ENCODE measurements around the gene SIGLEC8. TPM values are rescaled to one million over a fixed set of nuclear protein-coding genes. Genes with fewer than 3 reads are reported as not detected.
"Not testable (repeated sequence)": the region's sequence is repeated elsewhere in the genome, so short reads cannot be mapped to it uniquely, and the experiment has no call there.

SIGLEC8 gene
- total RNA-seq, 2 donors from 2014 or later: not detected

DNA sequence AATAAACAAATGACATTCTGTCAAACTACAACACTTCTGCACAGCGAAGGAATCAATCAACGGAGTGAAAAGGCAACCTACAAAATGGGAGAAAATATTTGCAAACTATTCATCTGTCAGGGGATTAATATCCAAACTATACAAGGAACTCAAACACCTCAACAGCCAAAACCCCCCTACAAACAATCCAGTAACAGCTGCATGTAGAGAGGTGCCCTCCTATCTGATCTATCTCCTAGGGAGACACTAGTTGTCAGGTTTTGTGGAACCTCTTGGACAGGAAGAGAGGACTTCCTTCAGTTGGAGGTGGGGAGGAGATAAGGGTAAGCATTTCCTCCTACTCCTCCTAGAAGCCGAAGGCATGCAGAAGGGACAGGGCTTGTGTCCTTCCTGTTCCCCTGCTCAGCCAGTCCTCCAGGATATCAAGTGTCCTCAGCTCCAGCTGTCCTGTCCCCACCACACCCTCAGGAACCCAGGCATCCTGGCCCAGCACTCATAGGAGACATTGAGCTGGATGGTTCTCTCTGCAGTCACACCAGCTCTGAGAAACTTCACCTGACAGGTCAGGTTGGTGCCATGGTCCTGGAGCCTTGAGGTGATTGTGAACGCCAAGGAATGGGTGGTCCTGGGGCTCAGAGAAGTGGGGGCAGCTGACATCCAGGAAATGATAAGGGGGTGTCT lies 9.8 kb upstream of the SIGLEC8 start:
- Mint-ChIP-seq H3K4me1 (ENCODE audit: low read depth in 2 of 2) (peaks cover 6 to 22% of the 10 kb centered on the region in 2 donors), H3K27ac (no peak overlapping the region), H3K9me3 (no peaks in the 10 kb centered on the region)

GRCh38 chr19:51466723-51467122 lies 8.5 kb upstream of the SIGLEC8 start:
- Mint-ChIP-seq H3K27ac (no peak overlapping the region), H3K9me3 (no peaks in the 10 kb centered on the region), H3K27me3 (peaks cover 32 to 37% of the 10 kb centered on the region in 2 donors), H3K4me1 (ENCODE audit: low read depth in 2 of 2) (peaks cover 9 to 18% of the 10 kb centered on the region in 2 donors), H3K4me3 (no peak overlapping the region), H3K36me3 (no peaks in the 10 kb centered on the region)
- DNase-seq (ENCODE audit: low spot score) (no peak), ATAC-seq (no peak)

More for the DNA sequence above, 9.8 kb upstream of the SIGLEC8 start:
- H3K36me3 Mint-ChIP-seq: no peaks in the 10 kb centered on the region
- H3K27me3 Mint-ChIP-seq: peaks cover 39 to 42% of the 10 kb centered on the region in 2 donors
- ATAC-seq: no peak
- no peak overlapping the region for H3K4me3 Mint-ChIP-seq
- DNase-seq (ENCODE audit: low spot score): no peak

DNA sequence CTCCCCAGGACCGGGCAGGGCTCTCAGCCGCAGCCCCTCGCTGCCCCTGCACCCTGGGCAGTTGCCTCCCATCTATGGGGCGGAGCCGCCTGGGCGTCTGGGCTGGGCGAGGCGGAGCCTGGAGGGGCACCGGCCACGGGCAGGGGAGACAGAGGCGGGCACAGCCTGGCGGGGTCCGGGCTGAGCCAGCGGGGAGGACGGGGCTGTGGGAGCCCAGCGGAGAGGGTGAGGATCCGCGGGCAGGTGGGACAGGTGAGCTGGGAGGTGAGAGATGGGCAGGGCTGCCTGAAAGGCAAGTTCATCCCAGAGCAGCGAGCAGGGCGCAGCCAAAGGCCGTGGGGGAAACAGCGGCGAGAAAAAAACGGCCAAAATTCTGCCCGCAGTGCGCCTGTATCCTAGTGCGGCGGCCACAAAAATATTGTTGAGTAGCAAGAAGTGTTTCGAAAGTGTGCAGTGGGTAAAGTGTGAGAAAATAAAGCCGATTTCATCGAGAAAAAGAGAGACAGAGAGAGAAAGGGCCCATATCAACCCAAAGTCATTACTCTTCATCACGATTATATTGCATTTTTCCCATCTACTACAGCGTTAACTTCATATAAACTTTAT lies 5.8 kb upstream of the SIGLEC8 start:
- H3K9me3 Mint-ChIP-seq; H3K36me3 Mint-ChIP-seq; DNase-seq (ENCODE audit: low spot score); H3K27ac Mint-ChIP-seq: not testable (repeated sequence)
- Mint-ChIP-seq H3K4me3 (peak overlapping the region; percentile 50), H3K4me1 (ENCODE audit: low read depth in 2 of 2) (peaks cover 9 to 27% of the 10 kb centered on the region in 2 donors), H3K27me3 (peaks cover 39 to 44% of the 10 kb centered on the region in 2 donors)
- peak; percentile 67 to 75 for ATAC-seq

- Mint-ChIP-seq H3K36me3 (no peaks in the 10 kb centered on the region), H3K4me3 (peak overlapping the region; percentile 50), H3K9me3 (no peaks in the 10 kb centered on the region), H3K4me1 (ENCODE audit: low read depth in 2 of 2) (peaks cover 9 to 27% of the 10 kb centered on the region in 2 donors), H3K27me3 (peaks cover 39 to 41% of the 10 kb centered on the region in 2 donors), H3K27ac (no peak overlapping the region)
- ATAC-seq (no peak), DNase-seq (ENCODE audit: low spot score) (no peak)
Observed at GRCh38 chr19:51462681-51463080, 4.4 kb upstream of the SIGLEC8 start.

- Mint-ChIP-seq H3K27ac (no peak overlapping the region), H3K4me1 (ENCODE audit: low read depth in 2 of 2) (peaks cover 9 to 27% of the 10 kb centered on the region in 2 donors), H3K9me3 (no peaks in the 10 kb centered on the region), H3K4me3 (no peak overlapping the region), H3K36me3 (no peaks in the 10 kb centered on the region), H3K27me3 (peaks cover 37 to 39% of the 10 kb centered on the region in 2 donors)
- peak; percentile 44 for DNase-seq (ENCODE audit: low spot score)
- ATAC-seq: no peak
Observed at GRCh38 chr19:51462276-51462675, 4.0 kb upstream of the SIGLEC8 start.

DNA sequence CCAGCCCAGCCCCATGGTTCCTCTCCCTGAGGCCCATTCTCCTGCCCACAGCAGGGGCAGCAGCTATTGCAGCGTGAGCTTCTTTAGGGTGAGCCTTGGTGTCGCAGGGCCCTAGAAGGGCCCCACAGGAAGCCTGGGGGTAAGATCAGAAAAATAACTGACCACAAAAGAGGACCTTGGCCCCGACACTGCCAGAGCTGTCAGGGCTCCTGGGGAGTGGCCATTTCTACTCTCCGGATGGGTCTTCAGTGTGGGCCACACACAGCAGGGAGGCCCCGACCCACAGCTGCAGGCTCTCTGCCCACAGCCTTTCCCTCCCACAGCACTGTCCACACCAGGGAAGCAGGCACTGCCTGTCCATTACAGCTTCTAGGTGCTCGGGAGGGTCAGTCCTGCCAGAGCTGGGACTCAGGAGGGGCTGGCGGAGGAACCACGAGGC lies 3.5 kb upstream of the SIGLEC8 start:
- Mint-ChIP-seq H3K4me3 (no peak overlapping the region), H3K36me3 (no peaks in the 10 kb centered on the region), H3K9me3 (no peaks in the 10 kb centered on the region), H3K27ac (peak overlapping the region in 1 of 2 donors; percentile 43), H3K4me1 (ENCODE audit: low read depth in 2 of 2) (peaks cover 10 to 27% of the 10 kb centered on the region in 2 donors), H3K27me3 (peaks cover 33 to 36% of the 10 kb centered on the region in 2 donors)
- ATAC-seq (peak in 1 of 2 donors; percentile 68), DNase-seq (ENCODE audit: low spot score) (no peak)

DNA sequence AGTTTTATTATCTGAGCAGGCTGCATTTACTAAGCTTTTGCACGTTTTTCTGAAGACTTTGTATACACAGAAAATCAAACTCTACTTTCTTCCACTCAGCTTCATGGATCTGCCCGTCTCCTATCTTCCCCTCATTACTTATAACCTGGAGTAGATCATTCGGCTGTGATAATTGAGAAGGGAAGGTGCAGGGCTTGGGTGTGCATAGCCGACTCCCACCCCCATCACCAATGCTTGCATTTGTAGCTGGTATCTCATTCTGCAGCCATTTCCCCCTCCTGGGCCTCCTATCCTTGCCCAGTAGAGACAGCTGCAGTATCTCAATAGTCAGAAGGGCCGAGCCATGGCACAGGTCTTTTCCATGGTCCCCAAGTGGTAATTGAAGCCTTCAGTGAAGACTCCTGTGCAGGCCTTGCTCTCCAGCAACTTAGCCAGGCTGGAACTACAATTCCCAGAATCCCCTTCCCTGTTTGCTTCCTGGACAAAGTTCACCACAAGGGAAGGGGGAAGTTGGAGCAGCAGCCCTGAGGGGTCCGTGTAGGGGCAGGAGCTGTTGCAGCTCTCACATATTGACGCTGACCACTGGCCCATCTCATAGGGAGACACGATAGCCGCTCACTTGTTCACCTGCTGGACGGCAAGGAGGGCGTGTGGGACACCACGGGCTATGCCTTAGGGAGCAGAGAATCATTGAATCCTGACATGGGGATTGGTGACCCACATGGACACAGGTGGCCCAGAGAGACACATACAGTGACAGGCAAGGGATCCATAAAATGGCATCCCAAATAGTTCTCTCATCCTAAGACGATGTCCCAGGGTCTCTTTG lies 2.1 kb upstream of the SIGLEC8 start:
- ATAC-seq (no peak), DNase-seq (ENCODE audit: low spot score) (no peak)
- peaks cover 22 to 25% of the 10 kb centered on the region in 2 donors for H3K27me3 Mint-ChIP-seq

DNA sequence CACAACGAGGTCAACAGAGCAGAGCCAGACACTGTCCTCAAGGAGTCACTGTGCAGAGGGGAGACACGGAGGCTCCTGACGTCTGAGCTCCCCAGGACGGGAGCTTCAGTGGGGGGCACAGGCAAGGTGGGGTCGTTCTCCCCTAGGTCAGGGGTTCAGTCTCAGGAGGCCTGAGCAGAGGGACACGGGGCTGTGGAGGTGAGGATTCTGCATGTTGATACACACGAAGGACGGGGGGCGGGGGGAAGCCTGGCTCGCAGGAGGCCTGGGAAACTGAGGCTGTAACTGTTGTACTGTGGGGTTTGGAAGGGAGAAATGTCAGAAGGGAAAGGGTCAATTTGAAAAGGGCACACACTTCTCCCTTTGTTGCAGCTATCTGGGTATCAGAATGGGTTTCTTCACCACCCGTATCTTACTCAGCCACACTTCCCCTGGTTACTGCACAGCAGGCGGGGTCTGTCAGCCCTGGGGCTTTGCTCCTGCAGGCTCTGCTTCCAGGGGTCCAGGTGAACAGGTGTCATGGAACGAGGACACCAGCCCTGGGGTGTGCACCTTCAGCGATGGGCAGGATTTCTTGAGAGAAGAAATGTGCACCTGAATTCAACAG lies 748 bp upstream of the SIGLEC8 start:
- Mint-ChIP-seq H3K4me1 (ENCODE audit: low read depth in 2 of 2) (peaks cover 9 to 19% of the 10 kb centered on the region in 2 donors), H3K9me3 (no peaks in the 10 kb centered on the region), H3K4me3 (no peak overlapping the region), H3K36me3 (no peaks in the 10 kb centered on the region), H3K27me3 (peaks cover 9 to 19% of the 10 kb centered on the region in 2 donors), H3K27ac (peak overlapping the region in 1 of 2 donors; percentile 53)
- DNase-seq (ENCODE audit: low spot score) (peak; percentile 28), ATAC-seq (no peak)

More for the DNA sequence above, 2.1 kb upstream of the SIGLEC8 start:
- Mint-ChIP-seq H3K27ac (peak overlapping the region in 1 of 2 donors; percentile 35), H3K4me1 (ENCODE audit: low read depth in 2 of 2) (peaks cover 13 to 27% of the 10 kb centered on the region in 2 donors), H3K4me3 (no peak overlapping the region), H3K36me3 (no peaks in the 10 kb centered on the region), H3K9me3 (no peaks in the 10 kb centered on the region)

GRCh38 chr19:51457351-51458013 lies 772 bp downstream of the SIGLEC8 start:
- ATAC-seq (peak in 1 of 2 donors; percentile 14), DNase-seq (ENCODE audit: low spot score) (peak; percentile 57)
- H3K36me3 Mint-ChIP-seq: no peaks in the 10 kb centered on the region
- H3K4me3 Mint-ChIP-seq: no peak overlapping the region
- H3K27ac Mint-ChIP-seq: no peak overlapping the region
- H3K9me3 Mint-ChIP-seq: no peaks in the 10 kb centered on the region
- H3K27me3 Mint-ChIP-seq: peaks cover 7 to 23% of the 10 kb centered on the region in 2 donors
- H3K4me1 Mint-ChIP-seq (ENCODE audit: low read depth in 2 of 2): peaks cover 8 to 11% of the 10 kb centered on the region in 2 donors

DNA sequence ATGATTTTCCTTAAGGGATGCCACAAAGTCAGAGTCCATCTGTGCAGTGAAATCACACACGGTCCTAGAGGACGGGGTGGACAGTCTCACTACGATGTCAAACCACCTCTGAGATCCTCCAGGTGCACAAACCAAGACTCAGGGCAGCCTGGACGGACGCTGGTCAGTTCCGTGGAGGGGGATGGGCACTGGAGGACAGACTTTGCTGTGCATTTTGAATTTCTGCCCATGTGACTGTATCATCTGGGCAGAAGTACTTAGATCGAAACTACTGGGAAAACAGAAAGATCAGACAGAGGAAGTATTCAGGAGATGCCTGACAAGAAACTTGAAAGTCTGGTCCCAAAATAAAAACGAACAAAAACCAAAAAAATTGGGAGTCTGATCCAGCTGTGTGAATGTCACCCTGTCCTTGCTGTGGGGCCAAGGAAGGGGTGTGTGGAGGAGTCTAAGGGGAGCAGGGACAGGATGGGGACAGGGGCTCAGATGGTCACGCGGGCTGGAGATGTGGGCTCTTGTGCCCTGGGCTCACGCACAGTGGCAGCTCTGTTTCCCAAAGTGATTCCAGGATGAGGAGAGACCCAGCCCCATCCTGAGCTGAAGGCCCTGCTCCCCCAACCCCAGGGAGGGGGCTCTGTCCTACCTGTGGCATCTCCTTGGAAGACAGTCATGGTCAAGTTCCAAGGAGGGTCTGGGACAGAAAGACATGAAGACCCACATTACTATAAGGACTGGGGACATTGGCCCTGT lies 1.5 kb downstream of the SIGLEC8 start:
- no peaks in the 10 kb centered on the region for H3K36me3 Mint-ChIP-seq
- no peaks in the 10 kb centered on the region for H3K9me3 Mint-ChIP-seq
- peaks cover 8 to 9% of the 10 kb centered on the region in 2 donors for H3K4me1 Mint-ChIP-seq (ENCODE audit: low read depth in 2 of 2)
- H3K27me3 Mint-ChIP-seq: peaks cover 7 to 27% of the 10 kb centered on the region in 2 donors
- H3K4me3 Mint-ChIP-seq: no peak overlapping the region
- H3K27ac Mint-ChIP-seq: no peak overlapping the region
- no peak for DNase-seq (ENCODE audit: low spot score)
- no peak for ATAC-seq

GRCh38 chr19:51450730-51451307 lies 7.4 kb downstream of the SIGLEC8 start:
- no peak for DNase-seq (ENCODE audit: low spot score)
- H3K27ac Mint-ChIP-seq: peak overlapping the region in 1 of 2 donors; percentile 51

DNA sequence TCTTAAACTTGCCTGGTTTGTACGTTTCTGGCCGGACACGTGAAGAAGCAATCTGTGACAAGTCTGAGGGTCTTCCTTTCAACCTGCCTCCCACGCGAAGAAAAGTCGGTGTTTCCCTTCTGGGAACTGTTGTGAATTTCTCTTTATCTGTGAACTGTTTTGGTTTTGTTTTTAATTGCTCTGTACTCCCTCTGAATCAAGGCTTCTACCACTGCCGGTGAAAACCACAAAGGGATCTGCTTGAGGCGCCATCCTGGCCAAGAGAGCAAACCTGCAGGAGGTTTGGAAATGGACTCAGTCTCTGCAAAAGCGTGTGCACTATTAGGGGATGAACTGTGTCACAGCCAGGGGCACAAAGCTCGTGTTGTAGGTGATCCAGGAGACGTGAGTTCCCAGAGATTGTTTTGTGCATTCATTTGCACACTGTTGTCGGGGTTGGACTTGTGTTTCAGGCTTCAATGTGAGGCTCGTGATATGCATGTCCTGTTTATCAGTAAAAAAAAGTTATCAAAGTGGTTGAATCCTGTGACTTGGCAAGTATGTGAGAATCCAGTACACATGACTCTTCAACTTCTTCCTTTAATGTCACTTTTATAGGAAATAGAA lies 9.7 kb downstream of the SIGLEC8 start:
- H3K4me3 Mint-ChIP-seq: peak overlapping the region; percentile 65
- DNase-seq (ENCODE audit: low spot score): peak; percentile 75
- peak; percentile 89 to 93 for ATAC-seq
- H3K9me3 Mint-ChIP-seq: peaks cover 7% of the 10 kb centered on the region
- H3K36me3 Mint-ChIP-seq: peaks cover 15% of the 10 kb centered on the region
- peaks cover 18 to 25% of the 10 kb centered on the region in 2 donors for H3K27me3 Mint-ChIP-seq
- H3K4me1 Mint-ChIP-seq (ENCODE audit: low read depth in 2 of 2): peaks cover 19 to 32% of the 10 kb centered on the region in 2 donors
- H3K27ac Mint-ChIP-seq: peak overlapping the region; percentile 52 to 57

More at GRCh38 chr19:51450730-51451307, 7.4 kb downstream of the SIGLEC8 start:
- Mint-ChIP-seq H3K36me3 (peaks cover 15% of the 10 kb centered on the region), H3K4me3 (no peak overlapping the region), H3K9me3 (peaks cover 7% of the 10 kb centered on the region), H3K27me3 (peaks cover 7 to 14% of the 10 kb centered on the region in 2 donors), H3K4me1 (ENCODE audit: low read depth in 2 of 2) (peaks cover 19 to 34% of the 10 kb centered on the region in 2 donors)
- no peak for ATAC-seq
